GM12801 (cell line): Measurements from ENCODE around the gene MS4A8.

ENCODE experiments used
- TF ChIP-seq, protein P1 (sequence below): IDR thresholded peaks from one replicate; pipeline ENCODE4 v1.5.1; 2011; ENCODE audit warnings: control low read depth; ENCODE audit not compliant: insufficient read length; ENCODE audit errors: extremely low read depth

MS4A8 gene, protein sequence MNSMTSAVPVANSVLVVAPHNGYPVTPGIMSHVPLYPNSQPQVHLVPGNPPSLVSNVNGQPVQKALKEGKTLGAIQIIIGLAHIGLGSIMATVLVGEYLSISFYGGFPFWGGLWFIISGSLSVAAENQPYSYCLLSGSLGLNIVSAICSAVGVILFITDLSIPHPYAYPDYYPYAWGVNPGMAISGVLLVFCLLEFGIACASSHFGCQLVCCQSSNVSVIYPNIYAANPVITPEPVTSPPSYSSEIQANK

DNA sequence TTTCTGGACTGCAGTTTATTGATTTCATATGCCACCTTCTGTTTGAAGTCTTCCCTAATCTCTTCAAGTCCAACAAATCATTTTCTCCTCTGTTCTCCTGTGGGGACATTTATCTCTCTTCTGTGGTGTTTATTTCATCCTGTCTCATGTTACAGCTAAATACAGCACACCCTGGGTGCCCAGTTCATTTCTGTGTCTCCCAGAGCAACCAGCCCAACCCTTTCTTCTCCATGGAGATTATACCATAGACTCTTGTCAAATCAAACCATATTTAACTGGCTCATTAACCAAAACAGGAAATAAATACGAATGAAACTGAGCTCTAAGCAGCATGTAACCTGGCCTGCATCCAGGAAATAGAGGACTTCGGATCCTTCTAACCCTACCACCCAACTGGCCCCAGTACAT, at the start of gene MS4A8:
MS4A8 (plus strand) TSS at position 329 of the 408 bp plus-strand sequence. CDS start 1,249 bp downstream, outside the sequence.
- TF ChIP-seq, protein P1, sequence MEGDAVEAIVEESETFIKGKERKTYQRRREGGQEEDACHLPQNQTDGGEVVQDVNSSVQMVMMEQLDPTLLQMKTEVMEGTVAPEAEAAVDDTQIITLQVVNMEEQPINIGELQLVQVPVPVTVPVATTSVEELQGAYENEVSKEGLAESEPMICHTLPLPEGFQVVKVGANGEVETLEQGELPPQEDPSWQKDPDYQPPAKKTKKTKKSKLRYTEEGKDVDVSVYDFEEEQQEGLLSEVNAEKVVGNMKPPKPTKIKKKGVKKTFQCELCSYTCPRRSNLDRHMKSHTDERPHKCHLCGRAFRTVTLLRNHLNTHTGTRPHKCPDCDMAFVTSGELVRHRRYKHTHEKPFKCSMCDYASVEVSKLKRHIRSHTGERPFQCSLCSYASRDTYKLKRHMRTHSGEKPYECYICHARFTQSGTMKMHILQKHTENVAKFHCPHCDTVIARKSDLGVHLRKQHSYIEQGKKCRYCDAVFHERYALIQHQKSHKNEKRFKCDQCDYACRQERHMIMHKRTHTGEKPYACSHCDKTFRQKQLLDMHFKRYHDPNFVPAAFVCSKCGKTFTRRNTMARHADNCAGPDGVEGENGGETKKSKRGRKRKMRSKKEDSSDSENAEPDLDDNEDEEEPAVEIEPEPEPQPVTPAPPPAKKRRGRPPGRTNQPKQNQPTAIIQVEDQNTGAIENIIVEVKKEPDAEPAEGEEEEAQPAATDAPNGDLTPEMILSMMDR: no peak

DNA sequence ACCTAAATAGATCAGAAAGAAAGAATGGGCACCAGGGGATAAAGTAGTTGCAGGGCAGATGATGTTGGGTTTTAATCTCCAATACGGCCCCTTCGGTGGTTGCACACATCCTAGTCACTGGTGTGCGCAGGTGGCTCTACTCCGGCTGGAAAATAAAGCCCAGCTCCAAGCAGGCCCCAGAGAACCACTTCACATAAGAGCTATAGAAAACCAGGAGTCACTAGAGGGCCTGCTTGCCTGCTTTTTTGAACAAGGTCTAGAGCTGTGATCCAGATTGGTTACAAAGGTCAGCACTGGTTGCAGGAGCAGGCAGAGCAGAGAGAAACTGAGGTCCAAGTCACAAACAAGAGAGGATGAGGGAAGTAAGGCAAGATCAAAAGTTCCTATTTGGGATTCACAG, 41.5 kb upstream of the MS4A8 start:
- TF ChIP-seq, protein P1: no peak

DNA sequence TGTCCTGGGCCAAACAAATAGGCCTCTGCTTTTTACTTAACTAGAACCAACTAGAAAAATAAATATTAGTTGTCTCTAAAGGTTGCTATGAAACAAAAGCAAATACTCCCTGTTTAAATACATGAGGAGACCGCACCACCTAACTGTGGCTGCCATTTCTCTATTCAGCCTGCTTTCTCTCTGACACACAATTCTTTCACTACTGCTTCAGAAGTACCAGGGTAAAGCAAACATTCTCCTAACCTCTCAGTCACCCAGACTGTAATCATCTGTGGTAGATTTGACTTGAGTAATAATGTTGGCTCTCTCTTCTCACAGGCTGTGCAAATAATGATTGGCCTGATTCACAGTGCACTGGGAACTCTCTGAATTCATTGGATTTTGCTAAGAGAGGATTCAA, 41.0 kb upstream of the MS4A8 start:
- TF ChIP-seq, protein P1: no peak

DNA sequence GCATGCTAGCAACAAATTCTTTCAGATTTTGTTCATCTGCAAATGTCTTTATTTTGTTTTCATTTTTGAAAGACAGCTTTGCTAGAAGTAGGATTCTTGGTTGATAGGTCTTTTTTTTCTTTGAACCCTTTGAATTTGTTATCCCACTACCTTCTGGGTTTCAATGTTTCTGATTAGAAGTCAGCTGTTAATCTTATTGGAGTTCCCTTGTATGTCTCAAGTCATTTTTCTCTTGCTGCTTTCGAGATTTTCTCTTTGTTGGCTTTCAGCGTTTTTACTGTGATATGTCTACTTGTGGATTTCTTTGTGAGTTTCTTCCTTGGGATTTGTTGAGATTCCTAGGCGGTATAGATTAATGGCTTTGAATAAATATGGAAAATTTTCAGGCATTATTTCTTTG, 27.2 kb upstream of the MS4A8 start:
- TF ChIP-seq, protein P1: no peak

DNA sequence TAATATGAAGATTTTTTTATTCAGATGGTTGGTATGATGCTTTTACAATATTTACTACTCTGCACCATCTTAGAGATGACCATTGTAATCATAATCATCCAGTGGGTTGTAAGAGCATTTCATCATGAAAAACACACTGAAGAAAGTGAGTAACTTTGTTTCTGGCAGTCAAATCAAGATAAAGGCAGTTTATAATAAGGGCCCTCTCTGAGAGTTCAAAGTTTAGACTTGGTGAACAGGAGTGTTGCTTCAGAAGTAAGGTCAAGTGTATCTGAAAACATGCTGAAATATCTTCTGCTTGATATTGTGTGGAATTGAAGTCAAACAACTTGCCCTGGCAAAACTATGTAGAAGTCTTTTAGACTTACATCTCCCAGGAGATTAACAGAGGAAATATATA, 19.5 kb upstream of the MS4A8 start:
- TF ChIP-seq, protein P1: no peak

DNA sequence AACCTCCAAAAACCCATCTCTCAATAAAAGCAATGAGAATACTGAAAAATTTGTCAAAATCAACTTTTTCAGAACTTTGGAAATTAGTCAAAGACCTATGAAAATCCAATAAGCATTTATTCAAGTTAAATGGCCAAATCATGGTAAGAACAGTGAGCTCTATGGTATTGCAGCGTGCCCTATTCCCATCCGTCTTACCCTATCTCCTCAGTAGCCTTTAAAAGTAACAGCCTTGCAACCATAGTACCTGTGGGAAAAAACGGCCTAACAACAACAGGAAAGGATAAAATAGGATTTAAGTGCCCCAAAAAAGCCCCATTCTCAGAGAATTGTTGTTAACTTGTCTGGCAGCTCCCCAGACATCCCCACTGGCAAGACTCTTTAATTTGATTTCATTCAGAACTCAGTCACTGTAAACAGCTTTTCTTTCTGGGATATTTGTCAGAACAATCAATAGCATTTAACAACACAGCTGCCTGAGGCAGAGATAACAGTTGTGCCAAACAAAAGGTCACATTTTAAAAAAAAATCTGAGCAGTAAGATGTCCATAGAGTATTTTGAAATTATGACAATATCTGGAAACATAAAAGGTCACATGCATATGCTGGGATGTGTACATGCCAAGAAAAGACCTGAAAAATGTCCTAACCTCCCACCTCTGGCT, 18.8 kb upstream of the MS4A8 start:
- TF ChIP-seq, protein P1: no peak

DNA sequence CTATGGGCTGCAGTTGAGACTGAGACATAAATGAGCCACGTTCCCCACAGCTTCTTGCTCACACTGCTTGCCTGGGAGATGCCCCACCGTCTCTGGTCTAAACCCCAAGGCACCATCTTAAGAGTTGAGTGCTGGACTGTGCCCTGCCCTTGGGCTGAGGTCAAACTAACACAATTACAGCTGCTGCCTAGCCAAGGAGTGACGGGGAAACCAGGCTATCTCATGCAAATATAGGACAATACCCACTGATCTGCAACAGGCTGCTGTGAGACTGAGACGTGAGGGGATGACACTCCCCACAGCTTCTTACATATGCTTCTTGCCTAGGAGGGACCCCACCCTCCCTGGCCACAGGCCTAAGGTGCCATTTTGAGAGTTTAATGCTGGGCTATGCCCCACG, 7.8 kb upstream of the MS4A8 start:
- TF ChIP-seq, protein P1: no peak
